GM12891 (cell line): ENCODE data around the gene LLGL1.

Experiments
- DNase-seq: peaks from one replicate; pipeline ENCODE4 v3.0.0; 2011; ENCODE audit warnings: low spot score; ENCODE audit not compliant: insufficient read length
- FAIRE-seq: peaks from 2 replicates; lab custom pipeline; 2011; peaks lifted over from hg19 to GRCh38; lab: Jason Lieb, UNC
- PAX5 ChIP-seq: IDR thresholded peaks from 2 replicates; pipeline ENCODE4 v1.6.1; 2011; ENCODE audit warnings: low read length, moderate library complexity, mild to moderate bottlenecking; ENCODE audit not compliant: insufficient read depth, severe bottlenecking
- POLR2A ChIP-seq: IDR thresholded peaks from 2 replicates; pipeline ENCODE4 v1.6.1; 2011; ENCODE audit warnings: low read depth, low read length, control low read depth
- POLR2AphosphoS5 ChIP-seq: IDR thresholded peaks from 2 replicates; pipeline ENCODE4 v1.6.1; 2011; ENCODE audit warnings: low read depth, low read length, control low read depth
- POU2F2 ChIP-seq: IDR thresholded peaks from 2 replicates; pipeline ENCODE4 v1.6.1; 2011; ENCODE audit warnings: low read depth, mild to moderate bottlenecking, control low read depth, low read length, moderate library complexity
- SPI1 ChIP-seq: IDR thresholded peaks from 2 replicates; pipeline ENCODE4 v1.6.1; 2011; ENCODE audit warnings: low read depth, low read length, control low read depth
- TAF1 ChIP-seq: IDR thresholded peaks from 2 replicates; pipeline ENCODE4 v1.6.1; 2011; ENCODE audit warnings: low read depth, low read length, control low read depth

Gene LLGL1

GRCh38 chr17:18194394-18194793 lies 31.0 kb upstream of the LLGL1 start:
- no peak for DNase-seq
- FAIRE-seq: no peak
- TF ChIP-seq SPI1 (no peak), PAX5 (no peak), POLR2A (no peak), POU2F2 (no peak), TAF1 (no peak), POLR2AphosphoS5 (no peak)

DNA sequence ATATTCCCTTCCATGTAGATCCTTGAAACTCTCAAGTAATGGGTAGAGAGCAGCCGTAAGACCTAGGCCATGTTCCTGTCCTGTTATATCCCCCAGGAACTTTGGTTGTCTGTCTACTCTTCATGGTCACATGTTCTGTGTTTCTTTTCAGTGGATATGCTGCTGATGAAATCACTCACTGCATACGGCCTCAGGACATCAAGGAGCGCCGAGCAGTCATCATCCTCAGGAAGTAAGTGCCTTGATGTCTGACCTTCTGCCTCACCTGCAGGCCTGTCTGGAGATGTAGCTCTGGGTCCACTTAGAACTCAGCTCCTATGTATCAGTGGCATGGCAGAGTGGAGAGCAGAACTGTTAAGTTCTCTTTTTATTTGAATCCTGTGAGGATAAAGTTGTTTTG lies 30.6 kb upstream of the LLGL1 start:
- TF ChIP-seq POU2F2: no peak
- TF ChIP-seq PAX5: no peak
- TF ChIP-seq TAF1: no peak
- TF ChIP-seq SPI1: no peak
- no peak for TF ChIP-seq POLR2AphosphoS5
- TF ChIP-seq POLR2A: no peak
- FAIRE-seq: no peak
- no peak for DNase-seq

DNA sequence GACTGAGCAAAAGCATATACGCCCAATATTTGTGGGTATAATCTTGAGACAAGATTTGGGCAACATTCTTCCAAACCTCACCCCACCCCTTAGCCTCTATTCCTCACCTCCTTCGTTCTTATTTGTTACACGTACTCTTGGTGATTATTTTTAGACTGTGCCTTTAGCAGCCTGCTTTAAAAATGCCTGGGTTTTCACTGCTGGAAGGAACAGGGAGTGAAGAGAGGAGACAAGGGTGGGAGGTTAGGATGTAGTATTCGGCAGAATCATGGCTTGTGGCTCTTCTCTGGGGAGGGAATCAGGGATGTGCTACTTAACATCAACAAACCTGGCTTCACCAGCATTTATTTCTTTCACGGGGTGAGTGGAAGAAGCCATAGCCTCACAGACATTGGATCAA lies 30.2 kb upstream of the LLGL1 start:
- TF ChIP-seq POU2F2: no peak
- TF ChIP-seq POLR2A: no peak
- TF ChIP-seq PAX5: no peak
- TF ChIP-seq POLR2AphosphoS5: no peak
- TF ChIP-seq SPI1: no peak
- TF ChIP-seq TAF1: no peak
- no peak for FAIRE-seq

DNA sequence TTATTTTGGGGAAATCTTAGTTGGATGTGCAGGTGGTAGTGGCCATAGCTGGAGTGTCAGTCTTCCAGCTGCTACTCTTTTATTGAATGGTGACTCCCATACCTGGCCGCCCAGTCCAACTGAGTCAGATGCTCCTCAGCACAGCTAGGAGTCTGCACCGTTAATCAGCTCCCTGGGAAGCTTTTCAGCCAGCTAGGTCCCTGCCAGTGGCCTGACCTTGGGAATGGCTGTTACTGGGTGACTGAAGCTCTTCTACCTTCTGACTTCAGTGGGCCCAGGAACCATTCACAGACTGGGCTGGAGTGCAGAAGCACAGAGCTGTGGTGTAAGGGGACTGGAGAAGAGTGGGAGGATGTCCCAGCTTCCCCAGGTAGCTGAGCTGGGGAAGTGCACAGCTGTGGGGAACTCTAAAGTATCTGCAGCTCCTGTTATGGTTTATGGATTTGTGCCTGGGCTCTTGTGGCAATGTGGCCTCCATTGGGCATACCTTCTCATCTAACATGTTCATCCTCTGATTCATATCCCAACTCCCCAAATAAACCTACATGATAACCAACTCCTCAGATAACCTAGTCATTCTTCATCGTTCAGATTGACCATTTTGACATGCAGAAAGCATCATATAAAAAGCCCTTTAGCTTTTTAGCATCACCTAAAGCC lies 27.8 kb upstream of the LLGL1 start:
- FAIRE-seq: no peak
- TF ChIP-seq POU2F2: no peak
- no peak for TF ChIP-seq SPI1
- TF ChIP-seq POLR2AphosphoS5: no peak
- no peak for TF ChIP-seq POLR2A
- no peak for TF ChIP-seq PAX5
- no peak for TF ChIP-seq TAF1
- DNase-seq: no peak

More for the DNA sequence above, 30.2 kb upstream of the LLGL1 start:
- DNase-seq: no peak

DNA sequence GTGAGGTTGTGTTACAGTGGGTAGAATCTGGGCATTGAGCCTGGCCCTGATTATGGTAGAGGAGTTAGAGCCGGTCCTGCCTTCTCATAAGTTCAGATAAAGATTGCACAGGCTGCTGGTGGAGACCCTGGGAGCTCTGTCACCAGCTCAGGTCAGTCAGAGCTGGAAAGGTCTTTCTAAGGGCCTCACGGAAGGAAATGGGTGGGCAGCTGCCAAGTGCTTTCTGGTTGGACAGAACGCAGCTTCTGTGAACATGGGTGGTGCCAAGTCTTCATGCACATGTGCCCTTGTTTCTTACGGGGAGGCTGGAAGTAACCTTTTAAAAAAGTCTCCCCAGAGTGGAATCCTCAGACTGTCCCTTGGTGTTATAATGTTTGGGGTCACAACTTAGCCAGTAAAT lies 26.9 kb upstream of the LLGL1 start:
- FAIRE-seq (no peak), DNase-seq (no peak)
- TF ChIP-seq POLR2A (no peak), PAX5 (no peak), TAF1 (no peak), SPI1 (no peak), POU2F2 (no peak), POLR2AphosphoS5 (no peak)

DNA sequence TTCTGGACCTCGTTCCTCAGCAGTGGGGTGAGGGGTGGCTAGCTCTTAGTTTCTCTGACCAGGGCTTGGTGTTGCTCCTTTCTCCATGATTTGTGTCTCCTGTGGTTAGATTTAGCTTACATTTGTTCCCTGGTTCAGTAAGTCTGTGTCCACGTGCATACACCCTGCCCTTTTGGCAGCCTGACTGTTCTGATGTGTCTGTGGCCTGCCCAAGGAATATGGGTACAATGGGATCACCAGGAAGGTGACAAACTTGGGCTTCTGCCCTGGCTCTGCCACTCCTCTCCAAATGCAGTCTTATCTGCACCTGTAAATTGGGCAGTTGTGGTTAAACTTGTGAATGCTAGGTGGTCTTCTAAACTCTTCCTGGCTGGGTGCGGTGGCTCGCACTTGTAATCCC lies 24.3 kb upstream of the LLGL1 start:
- TF ChIP-seq PAX5: no peak
- no peak for TF ChIP-seq POLR2A
- TF ChIP-seq POLR2AphosphoS5: no peak
- no peak for TF ChIP-seq TAF1
- no peak for TF ChIP-seq POU2F2
- no peak for FAIRE-seq

GRCh38 chr17:18203308-18203707 lies 22.1 kb upstream of the LLGL1 start:
- DNase-seq: no peak
- no peak for TF ChIP-seq PAX5
- TF ChIP-seq POLR2AphosphoS5: no peak
- TF ChIP-seq POLR2A: no peak
- no peak for TF ChIP-seq TAF1
- no peak for TF ChIP-seq POU2F2
- TF ChIP-seq SPI1: no peak
- no peak for FAIRE-seq

More for the DNA sequence above, 24.3 kb upstream of the LLGL1 start:
- no peak for DNase-seq

DNA sequence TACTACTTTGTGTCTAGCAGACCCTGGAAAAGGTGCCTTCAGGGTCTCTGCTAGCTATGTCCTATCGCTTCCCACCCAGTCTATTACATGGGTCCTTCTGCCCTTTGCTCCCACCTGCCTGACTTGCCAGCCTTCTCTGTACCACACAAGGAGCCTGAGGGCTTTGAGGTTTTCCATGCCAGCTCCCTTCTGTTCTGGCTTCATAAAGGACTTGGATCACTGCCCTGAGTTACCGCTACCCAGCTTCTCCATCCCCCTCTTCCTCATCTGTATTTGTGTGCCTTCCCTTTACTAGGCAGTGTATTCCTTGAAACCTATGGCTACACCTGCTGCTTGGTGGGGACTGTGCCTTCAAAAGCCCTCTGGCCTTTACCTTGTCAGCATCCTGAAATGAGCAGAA lies 19.6 kb upstream of the LLGL1 start:
- DNase-seq (no peak), FAIRE-seq (no peak)
- TF ChIP-seq POLR2AphosphoS5 (no peak), POU2F2 (no peak), SPI1 (no peak), PAX5 (no peak), POLR2A (no peak), TAF1 (no peak)

DNA sequence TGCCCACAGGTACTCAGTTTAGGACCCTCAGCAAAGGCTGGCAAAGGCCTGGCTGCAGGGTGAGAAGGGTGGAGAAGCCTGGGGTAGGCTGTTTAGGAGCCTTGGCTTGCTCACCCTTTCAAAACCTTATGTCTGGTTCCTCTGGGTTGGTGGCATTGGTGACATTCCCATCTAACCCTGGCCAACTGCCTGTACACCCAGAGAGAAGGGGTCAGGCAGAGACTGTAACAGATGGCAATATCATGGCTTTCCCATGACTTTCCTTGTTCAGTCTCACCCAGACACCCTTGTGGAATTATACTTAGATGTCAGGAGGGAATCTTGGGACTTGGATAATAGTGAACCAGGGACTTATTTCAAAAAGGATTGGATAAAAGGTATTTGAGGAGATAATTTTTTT lies 18.5 kb upstream of the LLGL1 start:
- no peak for DNase-seq
- TF ChIP-seq POLR2A (no peak), SPI1 (no peak), POLR2AphosphoS5 (no peak), POU2F2 (no peak), PAX5 (no peak), TAF1 (no peak)
- FAIRE-seq: no peak

GRCh38 chr17:18208092-18208491 lies 17.3 kb upstream of the LLGL1 start:
- DNase-seq: no peak
- FAIRE-seq: no peak
- no peak for TF ChIP-seq POU2F2
- TF ChIP-seq PAX5: no peak
- no peak for TF ChIP-seq POLR2AphosphoS5
- no peak for TF ChIP-seq POLR2A
- no peak for TF ChIP-seq SPI1
- TF ChIP-seq TAF1: no peak
